ENCODE measurements around the gene PTPRT.

Gene PTPRT

DNA sequence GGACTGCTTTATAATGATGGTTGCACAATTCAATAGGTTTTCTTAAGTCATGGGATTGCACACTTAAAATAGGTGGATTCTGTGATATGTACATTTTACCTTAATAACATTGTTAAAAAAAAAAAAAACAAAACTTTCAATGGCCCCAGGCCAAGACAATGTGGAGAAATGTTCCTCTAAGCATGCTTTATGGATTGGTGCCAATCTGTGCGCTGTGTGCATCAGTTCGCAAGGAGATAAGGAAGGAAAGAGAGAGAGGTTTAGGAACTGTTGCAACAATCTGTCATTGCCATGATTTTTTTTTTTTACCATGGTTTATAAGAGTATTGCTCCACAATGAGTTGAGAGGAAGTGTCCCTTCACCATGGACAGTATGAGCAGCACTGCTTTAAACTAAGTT lies 399.6 kb downstream of the PTPRT start:
- no peak for TF ChIP-seq ZFX (IDR thresholded peaks at IDR 0.05; ENCODE audit: borderline replicate concordance)
- TF ChIP-seq, protein P1, sequence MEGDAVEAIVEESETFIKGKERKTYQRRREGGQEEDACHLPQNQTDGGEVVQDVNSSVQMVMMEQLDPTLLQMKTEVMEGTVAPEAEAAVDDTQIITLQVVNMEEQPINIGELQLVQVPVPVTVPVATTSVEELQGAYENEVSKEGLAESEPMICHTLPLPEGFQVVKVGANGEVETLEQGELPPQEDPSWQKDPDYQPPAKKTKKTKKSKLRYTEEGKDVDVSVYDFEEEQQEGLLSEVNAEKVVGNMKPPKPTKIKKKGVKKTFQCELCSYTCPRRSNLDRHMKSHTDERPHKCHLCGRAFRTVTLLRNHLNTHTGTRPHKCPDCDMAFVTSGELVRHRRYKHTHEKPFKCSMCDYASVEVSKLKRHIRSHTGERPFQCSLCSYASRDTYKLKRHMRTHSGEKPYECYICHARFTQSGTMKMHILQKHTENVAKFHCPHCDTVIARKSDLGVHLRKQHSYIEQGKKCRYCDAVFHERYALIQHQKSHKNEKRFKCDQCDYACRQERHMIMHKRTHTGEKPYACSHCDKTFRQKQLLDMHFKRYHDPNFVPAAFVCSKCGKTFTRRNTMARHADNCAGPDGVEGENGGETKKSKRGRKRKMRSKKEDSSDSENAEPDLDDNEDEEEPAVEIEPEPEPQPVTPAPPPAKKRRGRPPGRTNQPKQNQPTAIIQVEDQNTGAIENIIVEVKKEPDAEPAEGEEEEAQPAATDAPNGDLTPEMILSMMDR (IDR thresholded peaks at IDR 0.05) = no peak
- H3K27ac ChIP-seq = no peak overlapping the region

DNA sequence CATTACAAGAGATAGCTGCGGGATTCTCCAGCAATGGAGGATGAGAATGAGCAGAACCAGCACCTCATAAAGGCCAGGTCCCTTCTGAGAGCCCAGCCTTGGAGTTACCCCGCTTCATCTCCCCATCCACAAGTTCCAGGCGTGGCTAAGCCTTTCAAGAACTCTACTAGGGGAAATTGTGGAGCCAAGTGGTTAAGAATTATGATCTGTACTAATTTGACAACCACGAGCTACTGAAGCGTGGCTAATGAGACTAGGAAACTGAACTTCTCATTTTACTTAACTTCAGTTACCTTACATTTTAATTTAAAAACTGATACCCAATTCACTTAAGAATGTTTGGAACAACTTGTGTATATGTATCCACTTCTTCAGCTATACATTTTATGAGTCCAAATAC lies 401.0 kb downstream of the PTPRT start:
- H3K27ac ChIP-seq = no peak overlapping the region
- no peak for TF ChIP-seq ZFX (IDR thresholded peaks at IDR 0.05; ENCODE audit: borderline replicate concordance)

DNA sequence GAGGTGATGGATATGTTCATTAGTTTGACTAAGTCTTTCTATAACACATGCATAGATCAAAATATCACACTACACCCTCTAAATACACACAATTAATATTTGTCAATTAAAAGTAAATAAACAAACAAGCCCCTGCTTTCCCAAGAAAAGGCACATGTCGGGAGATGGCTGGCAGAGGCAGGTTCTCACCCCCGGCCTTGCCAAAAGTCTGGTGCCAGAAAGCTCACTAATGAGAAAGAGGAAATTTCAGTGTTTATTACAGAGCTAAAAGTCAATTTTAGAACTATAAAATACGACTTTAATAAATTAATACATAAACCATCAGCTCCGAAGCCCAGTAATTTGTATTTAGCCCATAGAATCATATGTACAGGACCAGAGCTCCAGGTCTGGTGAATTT lies 404.7 kb downstream of the PTPRT start:
- TF ChIP-seq, protein P1 (IDR thresholded peaks at IDR 0.05) = no peak
- H3K27ac ChIP-seq = no peak overlapping the region

DNA sequence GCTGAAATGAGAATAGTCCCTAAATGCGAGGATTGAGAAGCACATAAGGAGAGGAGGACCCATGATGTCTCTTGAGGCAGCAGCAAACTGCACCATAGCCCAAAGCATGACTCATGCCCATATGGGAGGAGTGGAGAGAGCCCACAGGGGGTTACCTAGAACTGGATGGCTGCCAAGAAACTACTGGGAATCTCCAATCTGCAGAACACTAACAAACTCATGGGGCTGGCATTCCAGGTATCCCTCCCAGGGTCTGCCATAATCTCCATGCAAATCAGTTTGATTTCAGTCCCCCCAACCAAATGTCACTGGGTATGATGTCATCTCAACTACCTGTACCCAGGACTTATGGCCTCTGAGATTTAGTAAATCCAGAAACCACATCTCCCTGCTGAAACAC lies 410.5 kb downstream of the PTPRT start:
- no peak overlapping the region for H3K27ac ChIP-seq
- TF ChIP-seq, protein P1 (IDR thresholded peaks at IDR 0.05) = no peak

DNA sequence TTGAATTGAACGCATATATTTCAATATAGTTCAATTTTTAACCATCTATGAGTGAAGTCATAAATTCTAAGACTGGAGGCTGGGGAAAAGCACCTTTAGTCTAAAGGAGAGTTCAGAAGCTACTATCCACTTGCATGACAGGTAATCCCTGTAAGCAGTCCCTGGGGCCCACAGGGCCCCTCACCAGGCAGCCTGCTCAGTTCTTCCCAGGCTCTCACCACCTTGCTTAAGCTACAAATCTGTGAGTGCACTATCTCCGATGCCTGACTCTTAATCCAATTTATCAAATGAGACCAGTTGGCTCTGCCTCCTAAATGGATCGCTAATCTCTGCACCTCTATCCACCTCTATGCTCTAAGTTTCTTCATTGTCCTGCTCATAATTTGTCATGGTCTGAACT lies 413.8 kb downstream of the PTPRT start:
- no peak for TF ChIP-seq ZFX (IDR thresholded peaks at IDR 0.05; ENCODE audit: borderline replicate concordance)
- TF ChIP-seq, protein P1 (IDR thresholded peaks at IDR 0.05) = no peak
- no peak overlapping the region for H3K27ac ChIP-seq

DNA sequence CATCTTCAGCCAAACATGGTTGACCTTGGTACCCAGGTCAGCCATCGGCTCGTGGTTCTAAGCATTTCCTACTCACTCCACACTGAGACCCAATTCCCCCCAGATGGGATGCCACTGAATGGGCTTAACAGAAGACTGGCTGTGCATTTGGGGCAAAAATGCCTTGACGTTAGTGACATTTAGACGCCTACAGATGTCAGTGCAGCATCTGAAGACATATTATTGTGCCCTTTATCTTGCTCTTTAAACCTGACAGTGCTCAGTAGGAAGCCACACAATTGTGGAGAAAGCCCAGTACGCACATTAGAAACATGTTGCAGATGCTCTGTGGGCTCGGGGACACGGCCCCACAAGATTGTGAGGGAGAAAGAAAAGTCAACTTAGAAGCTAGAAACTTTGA lies 414.7 kb downstream of the PTPRT start:
- TF ChIP-seq, protein P1 (IDR thresholded peaks at IDR 0.05) = no peak
- TF ChIP-seq ZFX (IDR thresholded peaks at IDR 0.05; ENCODE audit: borderline replicate concordance) = no peak
- no peak overlapping the region for H3K27ac ChIP-seq

DNA sequence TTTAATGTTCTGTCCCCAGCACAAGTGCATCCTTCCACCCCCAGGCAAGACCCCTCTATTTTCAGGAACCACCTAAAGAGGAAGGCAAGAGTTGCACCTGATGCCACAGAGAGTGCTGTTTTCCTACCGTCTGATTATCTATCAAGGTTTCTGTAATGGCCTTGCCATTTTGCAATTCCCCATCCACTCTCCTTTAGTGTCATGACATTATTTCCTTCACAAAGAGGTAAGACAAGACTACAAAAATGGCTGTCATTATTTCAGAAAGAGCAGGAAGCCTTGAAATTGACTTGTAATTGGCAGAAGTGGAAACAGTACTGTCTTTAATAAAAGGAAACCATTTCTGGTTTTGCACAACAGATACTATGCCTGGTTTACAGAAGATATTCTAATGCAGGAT lies 426.7 kb downstream of the PTPRT start:
- H3K27ac ChIP-seq = no peak overlapping the region
- TF ChIP-seq ZFX (IDR thresholded peaks at IDR 0.05; ENCODE audit: borderline replicate concordance) = no peak
- TF ChIP-seq, protein P1 (IDR thresholded peaks at IDR 0.05) = no peak

DNA sequence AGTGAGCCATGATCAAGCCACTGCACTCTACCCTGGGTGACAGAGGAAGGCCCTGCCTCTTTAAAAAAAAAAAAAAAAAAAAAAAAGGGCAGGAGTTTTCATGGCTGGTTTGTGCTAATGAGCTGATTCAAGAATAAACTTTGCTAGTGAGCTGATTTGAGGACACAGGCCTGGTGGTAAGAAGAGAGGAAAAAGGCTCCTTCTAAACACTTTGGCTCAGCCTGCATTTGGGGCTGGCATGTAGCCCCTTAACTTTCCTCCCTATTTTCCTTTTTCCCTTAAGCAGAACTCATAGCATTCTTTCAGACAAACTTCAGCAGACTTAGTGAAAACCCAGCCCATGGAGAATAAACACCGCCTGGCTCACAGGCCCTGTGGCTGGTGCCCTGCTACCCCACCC lies 432.7 kb downstream of the PTPRT start:
- H3K27ac ChIP-seq = no peak overlapping the region
- no peak for TF ChIP-seq ZFX (IDR thresholded peaks at IDR 0.05; ENCODE audit: borderline replicate concordance)
- TF ChIP-seq, protein P1 (IDR thresholded peaks at IDR 0.05) = no peak

Measured in 22Rv1 (cell line).